Measurements from ENCODE around the gene TMPRSS4. TPM values are rescaled to one million over a fixed set of nuclear protein-coding genes. Genes with fewer than 3 reads are reported as not detected.

Gene TMPRSS4
- total and polyA plus RNA-seq, 2 of the 4 experiments (the other 2 are of a cell fraction) = not detected

GRCh38 chr11:118090545-118091162 is 13.8 kb downstream of the TMPRSS4 start:
- Histone ChIP-seq H3K4me1 (ENCODE audit: control insufficient read depth, insufficient read depth, low read length) (no peaks in the 10 kb centered on the region), H3K9me3 (ENCODE audit: control insufficient read depth, insufficient read depth, low read length) (no peaks in the 10 kb centered on the region), H3K27ac (ENCODE audit: insufficient read depth, low read length) (no peak overlapping the region), H3K18ac (ENCODE audit: low read depth, low read length) (no peak overlapping the region), H2BK20ac (ENCODE audit: low read depth, low read length) (no peak overlapping the region), H3K4ac (ENCODE audit: low read depth, low read length) (no peak overlapping the region), H2AK9ac (replicated peaks; ENCODE audit: low read depth, low read length, poor library complexity) (no peak overlapping the region), H3K36me3 (ENCODE audit: control insufficient read depth, insufficient read depth, low read length) (no peaks in the 10 kb centered on the region), H3K23ac (ENCODE audit: low read depth, low read length) (no peak overlapping the region), H3K14ac (replicated peaks; ENCODE audit: low read depth, low read length) (no peak overlapping the region), H4K8ac (ENCODE audit: low read depth in 2 of 2, low read length in 2 of 2) (no peak overlapping the region), H2AFZ (replicated peaks; ENCODE audit: low read length, poor library complexity) (no peak overlapping the region), H3K9ac (ENCODE audit: low read depth, low read length) (no peak overlapping the region), H3K56ac (ENCODE audit: extremely low read depth, insufficient read depth, low read length) (no peak overlapping the region), H4K20me1 (ENCODE audit: insufficient read depth, low read length) (no peaks in the 10 kb centered on the region), H3K9me1 (ENCODE audit: insufficient read depth, low read length) (no peaks in the 10 kb centered on the region), H3K27me3 (ENCODE audit: control insufficient read depth, insufficient read depth, low read length) (no peaks in the 10 kb centered on the region; the same call in none of the 2 replicates), H2BK5ac (ENCODE audit: low read depth, low read length, poor library complexity, severe bottlenecking) (no peak overlapping the region), H3K4me3 (ENCODE audit: insufficient read depth, low read depth, low read length) (no peak overlapping the region), H2BK120ac (ENCODE audit: low read depth, low read length) (no peak overlapping the region), H4K5ac (ENCODE audit: low read depth, low read length) (no peak overlapping the region), H4K91ac (ENCODE audit: insufficient read depth, low read depth, low read length) (no peak overlapping the region), H2BK15ac (ENCODE audit: low read depth, low read length) (no peak overlapping the region), H3K79me1 (ENCODE audit: low read depth in 1 of 2, low read length in 2 of 2) (no peaks in the 10 kb centered on the region), H3K4me2 (ENCODE audit: low read depth, low read length) (no peak overlapping the region), H2AK5ac (ENCODE audit: low read depth, low read length) (no peak overlapping the region)
- CTCF ChIA-PET = no interaction called here
- DNase-seq (no peak), ATAC-seq (ENCODE audit: low read depth) (no peak)
- POLR2A ChIA-PET (ENCODE audit: unreplicated experiment) = no interaction called here
- WGBS, 2 experiments (ENCODE audit: extremely low coverage in 2 of 2, insufficient read length in 1 of 2) = 80% methylated on average over 1 of the region's 7 CpGs; no CpG with 5 or more reads in 1 of the 2 experiments
- dilution Hi-C loops (cut with HindIII; ENCODE audit: low sequenced_read_pairs, unreplicated experiment) = no loop called here
- intact Hi-C loops (cut with micrococcal nuclease) = no loop called here
- TF ChIP-seq BHLHE40 (IDR thresholded peaks at IDR 0.05; ENCODE audit: low read depth, low read length) (no peak), RFX5 (IDR thresholded peaks at IDR 0.05; ENCODE audit: low read depth, low read length) (no peak), MXI1 (IDR thresholded peaks at IDR 0.05; ENCODE audit: borderline replicate concordance, low read depth, low read length) (no peak), CEBPB (IDR thresholded peaks at IDR 0.05; ENCODE audit: low read depth, low read length) (no peak), NFE2L2 (IDR thresholded peaks at IDR 0.05; ENCODE audit: low read depth, low read length) (no peak), CHD1 (IDR thresholded peaks at IDR 0.05; ENCODE audit: low read depth, low read length) (no peak)
- in situ Hi-C loops (cut with MboI; ENCODE audit: low sequenced_read_pairs) = no loop called here
- BruUV-seq (replicated peaks) = no TSS peak

Data from IMR-90 (cell line).